T-helper 2 cell treated with Interferon-gamma antibody and Interleukin-4, amounts not matched to agents 100 ng/mL and 5 ng/mL, for 36 hours (primary cell): ENCODE results near the gene ARIH1. TPM values are rescaled to one million over a fixed set of nuclear protein-coding genes. Genes with fewer than 3 reads are reported as not detected.
"Not testable (repeated sequence)": the region's sequence is repeated elsewhere in the genome, so short reads cannot be mapped to it uniquely, and the experiment has no call there.

ENCODE experiments used
- intact Hi-C: fragments of 100-400 bp; cut with micrococcal nuclease; formaldehyde crosslinking; loops from one replicate; pipeline ENCODE4 v1.15.1; 2023
- total RNA-seq: library from RNA; stranded (reverse); gene quantifications from 2 replicates; pipeline ENCODE4 v1.2.3, GENCODE V29; 2022

The ARIH1 gene
- total RNA-seq, 1 donor from 2014 or later = 112 TPM

GRCh38 chr15:72593838-72594237 is 119.7 kb downstream of the ARIH1 start:
- intact Hi-C loops = no loop called here

- intact Hi-C loops = loop anchor here (5.0 kb wide), 1 partner anchor 482 kb away; no protein-coding TSS in a partner anchor
Measured at GRCh38 chr15:72599855-72600464, 125.8 kb downstream of the ARIH1 start.

GRCh38 chr15:72604794-72605193 is 130.7 kb downstream of the ARIH1 start:
- intact Hi-C loops = loop anchor here (5.0 kb wide), 1 partner anchor 478 kb away; no protein-coding TSS in a partner anchor

- intact Hi-C loops = not testable (repeated sequence)
Measured at GRCh38 chr15:72608084-72608483, 134.0 kb downstream of the ARIH1 start.

- intact Hi-C loops = no loop called here
Measured at GRCh38 chr15:72609862-72610261, 135.7 kb downstream of the ARIH1 start.

- intact Hi-C loops = not testable (repeated sequence)
Measured at GRCh38 chr15:72612324-72612723, 138.2 kb downstream of the ARIH1 start.

- intact Hi-C loops = no loop called here
Measured at GRCh38 chr15:72614810-72615532, 140.8 kb downstream of the ARIH1 start.

- intact Hi-C loops = not testable (repeated sequence)
Measured at GRCh38 chr15:72615533-72616233, 141.6 kb downstream of the ARIH1 start.

- intact Hi-C loops = no loop called here
Measured at GRCh38 chr15:72616491-72617210, 142.5 kb downstream of the ARIH1 start.

- intact Hi-C loops = not testable (repeated sequence)
Measured at GRCh38 chr15:72623854-72624253, 149.7 kb downstream of the ARIH1 start.

- intact Hi-C loops = not testable (repeated sequence)
Measured at GRCh38 chr15:72626153-72626552, 152.0 kb downstream of the ARIH1 start.

- intact Hi-C loops = not testable (repeated sequence)
Measured at GRCh38 chr15:72628249-72629067, 154.3 kb downstream of the ARIH1 start.

- intact Hi-C loops = not testable (repeated sequence)
Measured at GRCh38 chr15:72629068-72629570, 155.0 kb downstream of the ARIH1 start.

- intact Hi-C loops = not testable (repeated sequence)
Measured at GRCh38 chr15:72636519-72637282, 162.6 kb downstream of the ARIH1 start.

- intact Hi-C loops = not testable (repeated sequence)
Measured at GRCh38 chr15:72639759-72640483, 165.8 kb downstream of the ARIH1 start.

GRCh38 chr15:72642271-72642670 is 168.1 kb downstream of the ARIH1 start:
- intact Hi-C loops = not testable (repeated sequence)

GRCh38 chr15:72648631-72649253 is 174.6 kb downstream of the ARIH1 start:
- intact Hi-C loops = not testable (repeated sequence)
